Pulmonary artery endothelial cell (primary cell): ENCODE data around the gene PCDHGA1. TPM values are rescaled to one million over a fixed set of nuclear protein-coding genes. Genes with fewer than 3 reads are reported as not detected.
A peak's percentile ranks its signal among the peaks of the same experiment; 100 is the strongest.
"Not testable (repeated sequence)": the region's sequence is repeated elsewhere in the genome, so short reads cannot be mapped to it uniquely, and the experiment has no call there.

Experiments
- DNase-seq: peaks from one replicate; pipeline ENCODE4 v3.0.0-alpha.2; 2011; ENCODE audit warnings: low read depth, low spot score
- total RNA-seq: library from RNA; depleted of rRNA; stranded (reverse); fragments of >200 nt; gene quantifications from 2 replicates; pipeline ENCODE4 v1.2.3, GENCODE V29; 2014

PCDHGA1 gene
- total RNA-seq: 0.20 and 0.28 TPM in 2 replicates

GRCh38 chr5:141330299-141331080 is at the start of gene PCDHGA1:
PCDHGA1 (plus strand) TSS chr5:141330514.
- DNase-seq: no peak

- no peak for DNase-seq
Measured at GRCh38 chr5:141298376-141298775, 31.9 kb upstream of the PCDHGA1 start.

- DNase-seq: no peak
Measured at GRCh38 chr5:141303756-141304155, 26.6 kb upstream of the PCDHGA1 start, which contains the start of gene SLC25A2. SLC25A2 (minus strand) TSS chr5:141304049; CDS start chr5:141303865, 184 bp downstream.

- no peak for DNase-seq
Measured at GRCh38 chr5:141306630-141307029, 23.7 kb upstream of the PCDHGA1 start.

- DNase-seq: no peak
Measured at GRCh38 chr5:141313711-141314110, 16.6 kb upstream of the PCDHGA1 start.

- DNase-seq: not testable (repeated sequence)
Measured at GRCh38 chr5:141316963-141317362, 13.4 kb upstream of the PCDHGA1 start.

- DNase-seq: no peak
Measured at GRCh38 chr5:141319202-141319601, 11.1 kb upstream of the PCDHGA1 start.

- DNase-seq: no peak
Measured at GRCh38 chr5:141319699-141320098, 10.6 kb upstream of the PCDHGA1 start.

- peak; percentile 82 for DNase-seq
Measured at GRCh38 chr5:141320225-141321169, 9.8 kb upstream of the PCDHGA1 start, which contains the start of gene TAF7. TAF7 (minus strand) TSS chr5:141320784; CDS start chr5:141320044, 740 bp downstream.

GRCh38 chr5:141322261-141322660 is 8.1 kb upstream of the PCDHGA1 start:
- no peak for DNase-seq

GRCh38 chr5:141326088-141326854 is 4.0 kb upstream of the PCDHGA1 start:
- no peak for DNase-seq

- no peak for DNase-seq
Measured at GRCh38 chr5:141328231-141328630, 2.1 kb upstream of the PCDHGA1 start.

GRCh38 chr5:141332571-141332970 is 2.3 kb downstream of the PCDHGA1 start:
- not testable (repeated sequence) for DNase-seq

- DNase-seq: no peak
Measured at GRCh38 chr5:141338538-141339306, 8.4 kb downstream of the PCDHGA1 start, which contains the start of gene PCDHGA2. PCDHGA2 (plus strand) TSS chr5:141338760.

GRCh38 chr5:141340781-141341354 is 10.6 kb downstream of the PCDHGA1 start:
- not testable (repeated sequence) for DNase-seq

GRCh38 chr5:141342773-141343172 is 12.5 kb downstream of the PCDHGA1 start:
- DNase-seq: no peak

- DNase-seq: no peak
Measured at GRCh38 chr5:141343242-141343952, 13.1 kb downstream of the PCDHGA1 start, which contains the start of gene PCDHGA3. PCDHGA3 (plus strand) TSS chr5:141343829; CDS start chr5:141344034, 205 bp downstream.

- no peak for DNase-seq
Measured at GRCh38 chr5:141343953-141344463, 13.7 kb downstream of the PCDHGA1 start.

- no peak for DNase-seq
Measured at GRCh38 chr5:141345327-141345726, 15.0 kb downstream of the PCDHGA1 start.
